ENCODE measurements around the gene RTN4RL2.

The RTN4RL2 gene

DNA sequence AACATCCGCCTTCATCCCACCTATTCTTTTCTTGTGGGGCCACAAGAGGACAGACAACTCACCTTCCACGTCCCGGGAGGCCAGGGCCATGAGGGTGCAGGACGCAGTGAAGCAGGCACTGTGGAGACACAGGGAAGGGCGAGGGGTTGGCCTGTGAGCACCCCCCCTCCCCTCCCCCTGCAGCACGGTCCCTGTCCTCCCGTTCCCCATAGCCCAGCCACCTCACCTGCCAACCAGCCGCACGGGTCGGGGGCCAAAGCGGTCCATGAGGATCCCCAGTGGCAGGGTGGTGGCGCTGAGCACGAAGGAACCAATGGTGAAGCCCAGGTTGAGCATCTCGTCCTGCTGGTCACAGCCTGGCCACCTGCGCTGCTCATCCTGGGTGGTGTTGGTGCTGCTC, 40.6 kb downstream of the RTN4RL2 start:
- DNase-seq, result no peak

DNA sequence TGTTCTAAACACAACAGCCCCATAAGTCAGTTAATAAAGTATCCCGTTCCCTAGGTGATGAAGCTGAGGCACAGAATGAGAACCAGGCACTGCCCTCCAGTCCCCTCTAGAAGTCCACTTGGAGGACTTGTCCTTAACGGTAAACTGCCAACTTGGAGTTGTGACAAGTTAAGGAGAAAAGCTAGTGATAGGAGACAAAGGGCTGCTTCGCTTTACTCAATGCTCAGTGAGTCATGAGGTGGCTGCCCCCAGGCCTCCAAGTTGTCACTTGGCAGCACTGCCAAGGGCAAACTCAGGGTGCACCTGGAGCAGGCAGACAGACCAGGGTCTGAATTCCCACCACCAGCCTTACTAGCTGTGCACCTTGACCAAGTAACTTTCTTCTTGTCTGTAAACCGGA, 41.6 kb downstream of the RTN4RL2 start:
- DNase-seq, result no peak

DNA sequence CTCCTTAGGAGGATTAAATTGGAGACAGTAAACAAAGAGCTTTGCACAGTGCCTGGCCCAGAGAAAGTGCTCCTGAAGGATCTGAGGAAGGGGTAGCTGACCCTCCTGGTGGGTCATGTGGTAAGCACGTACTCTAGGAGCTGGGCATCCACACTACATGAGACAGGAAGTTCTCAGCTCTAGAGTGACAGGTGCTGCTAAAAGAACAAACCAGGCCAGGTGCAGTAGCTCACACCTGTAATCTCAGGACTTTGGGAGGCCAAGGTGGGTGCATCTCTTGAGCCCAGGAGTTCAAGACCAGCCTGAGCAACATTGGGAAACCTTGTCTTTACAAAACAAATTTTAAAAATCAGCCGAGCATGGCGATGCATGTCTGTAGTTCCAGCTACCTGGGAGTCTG, 42.0 kb downstream of the RTN4RL2 start:
- DNase-seq, result no peak

DNA sequence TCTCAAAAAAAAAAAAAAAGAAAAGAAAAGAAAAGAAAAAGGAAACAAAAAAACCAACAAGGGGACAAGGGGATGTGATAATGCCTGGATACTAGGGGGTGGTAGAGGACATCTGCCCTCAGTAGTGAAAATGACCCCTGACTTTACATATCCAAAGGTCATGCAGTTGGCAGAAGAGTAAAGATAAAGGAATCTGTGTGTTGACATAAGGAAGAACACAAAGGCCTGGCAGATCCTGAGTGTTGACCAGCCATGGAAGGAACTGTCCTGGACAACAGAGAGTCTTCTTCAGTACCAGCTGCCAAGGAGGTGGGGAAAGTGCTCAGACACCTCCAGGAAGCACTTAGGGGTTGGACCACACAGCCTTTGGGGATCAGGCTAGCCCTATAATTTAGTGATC, 42.5 kb downstream of the RTN4RL2 start:
- DNase-seq, result no peak

DNA sequence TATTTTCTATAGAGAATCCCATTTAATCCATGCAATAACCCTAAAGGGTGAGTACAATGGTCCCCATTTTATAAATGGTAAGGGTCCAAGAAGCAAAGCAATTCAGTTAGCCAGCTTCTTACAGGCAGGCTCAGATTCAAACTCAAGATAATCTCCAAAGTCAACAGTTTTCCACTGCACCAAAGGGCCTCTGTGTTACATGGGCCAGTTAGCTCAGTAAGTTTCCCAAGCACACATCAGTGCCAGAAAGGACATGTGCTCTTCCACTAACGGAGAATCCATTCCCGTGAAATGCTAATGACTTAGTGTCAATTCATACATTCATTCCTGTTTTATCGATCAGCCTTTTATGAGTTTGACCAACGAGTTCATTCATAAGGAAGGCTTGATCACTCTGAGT, 44.2 kb downstream of the RTN4RL2 start:
- DNase-seq, result no peak

DNA sequence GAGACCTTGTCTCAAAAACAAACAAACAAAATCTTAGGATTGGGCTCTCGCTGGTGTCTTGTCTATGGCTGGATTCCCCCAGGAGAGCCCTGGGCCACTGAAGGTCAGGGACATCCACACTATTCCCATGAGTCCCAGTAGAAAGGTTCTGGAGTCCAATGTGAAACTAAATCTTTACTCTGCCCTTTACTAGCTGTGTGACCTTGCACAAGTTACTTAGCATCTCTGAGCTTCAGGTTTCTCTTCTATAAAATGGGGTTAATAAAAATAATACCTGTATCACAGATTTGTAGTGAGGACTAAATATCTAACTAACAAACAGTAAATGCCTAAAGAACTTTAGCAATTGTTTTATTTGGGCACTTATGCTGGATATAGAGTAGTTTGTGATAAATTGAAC, 46.2 kb downstream of the RTN4RL2 start:
- no peak for DNase-seq

DNA sequence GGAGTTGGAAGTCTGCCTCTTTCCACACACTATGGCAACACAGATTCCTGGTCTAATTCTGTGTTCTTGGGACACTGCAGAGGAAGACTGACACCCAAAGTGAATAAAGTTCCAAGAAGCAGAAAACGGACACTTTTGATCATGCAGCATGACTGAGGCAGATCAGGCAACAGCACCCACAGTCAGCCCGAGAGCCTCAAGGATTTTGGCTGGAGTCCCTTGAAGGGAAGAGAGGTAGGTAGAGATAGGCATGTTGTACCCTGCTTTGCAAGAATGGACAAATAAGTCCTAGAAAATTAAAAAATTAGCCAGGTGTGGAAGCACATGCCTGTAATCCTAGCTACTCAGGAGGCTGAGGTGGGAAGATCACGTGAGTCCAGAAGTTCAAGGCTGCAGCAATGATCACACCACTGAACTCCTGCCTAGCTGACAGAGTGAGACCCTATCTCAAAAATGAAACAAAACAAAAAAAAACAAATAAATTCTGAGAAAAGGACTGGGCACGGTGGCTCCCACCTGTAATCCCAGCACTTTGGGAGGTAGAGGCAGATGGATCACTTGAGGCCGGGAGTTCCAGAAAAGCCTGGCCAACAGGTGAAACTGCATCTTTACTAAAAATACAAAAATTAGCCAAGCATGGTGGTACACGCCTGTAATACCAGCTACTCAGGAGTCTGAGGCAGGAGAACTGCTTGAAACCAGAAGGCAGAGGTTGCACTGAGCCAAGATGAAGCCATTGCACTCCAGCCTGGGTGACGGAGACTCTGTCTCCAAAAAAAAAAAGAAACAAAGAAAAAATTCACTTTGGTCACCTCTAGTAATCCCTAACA, 48.2 kb downstream of the RTN4RL2 start:
- DNase-seq, result no peak

DNA sequence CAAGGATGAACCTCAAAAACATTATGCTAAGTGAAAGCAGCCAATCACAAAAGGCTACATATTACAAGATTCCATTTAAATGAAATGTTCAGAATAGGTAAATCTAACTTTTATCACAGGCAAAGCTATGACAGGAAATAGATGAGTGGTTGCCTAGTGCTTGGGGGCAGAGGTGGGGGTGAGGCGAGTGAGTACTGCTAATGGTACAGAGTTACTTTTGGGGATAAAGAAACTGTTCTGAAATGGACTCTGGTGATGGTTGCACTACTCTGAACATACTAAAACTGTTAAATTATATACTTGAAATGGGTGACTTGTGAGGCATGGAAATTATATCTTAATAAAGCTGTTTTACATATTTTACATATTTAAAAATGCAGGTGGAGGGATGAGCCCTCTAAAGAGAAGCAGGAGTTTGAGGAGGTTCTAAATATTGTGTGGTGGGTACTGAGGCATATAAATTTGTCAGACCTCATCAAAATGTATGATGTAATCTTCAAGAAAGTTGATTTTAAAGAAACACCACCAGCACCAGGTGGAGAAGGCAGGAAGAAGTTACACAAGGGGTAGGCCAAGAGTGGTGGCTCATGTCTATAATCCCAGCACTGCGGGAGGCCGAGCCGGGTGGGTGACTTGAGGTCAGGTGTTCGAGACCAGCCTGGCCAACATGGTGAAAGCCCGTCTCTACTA, 51.6 kb downstream of the RTN4RL2 start:
- DNase-seq, result no peak

DNA sequence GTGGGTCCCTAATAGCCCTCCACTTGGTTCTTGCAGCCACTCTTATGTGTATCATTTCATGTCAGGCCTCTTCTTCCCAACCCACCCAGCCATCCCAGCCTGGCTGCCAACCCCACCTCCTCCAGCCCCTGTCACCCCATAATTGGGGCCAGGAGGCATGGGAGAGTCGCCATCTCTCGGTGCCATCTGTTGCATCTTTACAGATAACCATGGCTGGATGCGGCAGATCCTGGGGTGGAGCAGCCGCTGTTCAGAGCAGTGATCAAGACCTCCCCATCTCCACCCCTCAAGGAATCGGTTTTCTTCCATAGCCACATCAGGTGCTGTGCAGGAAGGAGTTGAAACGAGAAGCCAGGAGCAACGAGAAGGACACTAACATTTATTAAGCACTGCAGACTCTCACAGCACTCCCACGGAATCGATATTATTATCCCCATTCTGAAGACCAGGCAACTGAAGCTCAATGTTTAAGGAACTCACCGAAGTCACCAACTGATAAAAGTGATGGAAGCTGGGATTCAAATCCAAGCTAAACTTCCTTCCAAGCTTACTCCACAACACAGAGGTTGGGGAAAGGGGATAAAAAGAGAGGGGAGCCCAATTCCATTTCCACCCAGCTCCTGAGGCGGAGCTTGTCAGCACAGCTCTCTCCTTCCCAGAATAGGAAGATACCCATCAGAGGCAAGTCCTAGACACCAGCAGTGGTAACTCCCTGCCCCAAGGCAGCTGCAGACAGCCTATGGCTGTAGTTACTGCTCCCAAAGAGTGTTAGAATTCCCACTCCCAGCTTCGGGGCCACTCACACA, 52.5 kb downstream of the RTN4RL2 start:
- no peak for DNase-seq

DNA sequence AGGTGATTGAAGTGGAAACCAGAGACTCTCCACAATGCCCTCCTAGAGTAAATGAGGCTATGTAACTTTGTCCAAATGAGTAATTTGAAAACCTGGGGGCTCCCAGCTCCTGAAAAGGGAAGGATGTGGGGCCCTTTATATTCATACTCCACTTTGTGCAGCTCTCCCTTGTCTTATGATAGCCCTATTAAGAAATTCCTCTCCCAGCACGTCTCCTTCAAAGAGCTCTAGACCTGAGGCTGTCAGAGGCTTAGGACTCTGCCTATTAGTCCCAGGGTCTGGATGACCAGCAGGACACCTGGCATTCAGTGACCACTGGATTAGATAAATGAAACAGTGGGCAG, 53.1 kb downstream of the RTN4RL2 start:
- no peak for DNase-seq

DNA sequence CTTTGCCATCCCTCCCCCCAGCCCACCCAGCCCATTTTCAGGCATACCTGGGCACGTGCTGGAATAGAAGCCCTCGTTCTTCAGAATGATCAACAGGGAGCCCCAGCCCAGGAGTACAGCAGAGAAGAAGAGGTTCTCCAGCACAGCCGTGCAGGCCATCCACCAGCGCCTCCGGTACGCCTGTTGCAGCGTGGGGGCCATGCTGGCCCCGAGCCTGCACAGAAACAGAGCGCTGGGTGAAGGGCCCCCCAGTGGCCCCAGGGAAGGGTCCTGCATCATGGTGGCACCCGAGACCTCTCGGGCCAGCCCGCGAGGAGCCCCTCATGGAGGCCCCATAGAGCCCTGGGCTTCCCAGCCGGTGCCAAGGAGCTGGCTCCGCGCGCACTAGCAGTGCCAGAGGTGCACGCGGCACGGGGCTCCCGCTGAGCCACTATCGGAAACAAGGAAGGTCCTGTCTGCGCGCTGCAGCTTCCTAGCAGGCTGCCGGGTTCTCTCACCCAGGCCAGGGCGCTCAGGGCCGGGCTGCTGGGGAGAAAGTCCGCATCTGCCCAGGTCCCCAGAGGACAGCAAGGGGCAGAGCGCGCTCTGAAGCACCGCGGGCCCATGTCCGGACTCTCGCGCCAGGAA, 53.7 kb downstream of the RTN4RL2 start:
- peak in 1 of 2 donors; percentile 27 for DNase-seq

DNA sequence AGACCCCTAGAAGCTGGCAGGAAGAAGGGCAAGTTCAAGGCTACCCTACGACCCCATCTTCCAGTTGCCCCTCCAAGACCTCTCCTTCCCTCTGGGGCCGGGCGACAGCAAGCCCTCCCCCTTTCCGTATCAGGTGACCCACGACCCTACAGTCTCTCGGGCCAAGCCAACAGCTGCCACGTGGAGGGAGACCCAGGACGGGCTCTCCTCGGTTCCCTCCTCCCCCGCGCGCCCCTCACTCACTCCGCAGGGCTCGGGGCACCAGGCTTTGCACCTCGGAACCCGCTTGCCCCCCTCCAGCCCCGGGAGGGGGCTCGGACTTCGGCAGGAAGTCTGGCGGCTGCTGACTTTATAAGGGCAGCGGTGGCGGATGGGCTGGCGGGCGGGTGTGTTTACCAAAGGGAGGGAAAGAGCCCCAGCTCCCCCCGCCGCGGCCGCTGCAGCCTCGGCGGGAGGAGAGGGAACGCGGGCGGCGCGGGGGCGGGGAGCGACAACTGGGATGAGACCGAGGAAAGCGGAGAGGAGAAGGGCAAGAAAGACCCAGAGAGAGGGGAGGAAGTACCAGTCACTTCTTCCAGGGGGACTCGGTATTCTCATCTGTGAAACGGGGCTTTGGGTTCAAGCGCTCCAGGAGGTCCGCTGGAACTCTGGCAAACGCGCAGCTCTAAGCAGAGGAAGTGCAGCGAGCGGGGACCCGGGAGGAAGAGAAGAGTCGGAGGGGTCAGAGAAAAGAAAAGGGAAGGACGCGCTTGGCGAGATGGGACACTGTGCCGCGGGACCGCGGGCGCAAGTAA, 54.4 kb downstream of the RTN4RL2 start:
- peak in 1 of 2 donors; percentile 26 for DNase-seq

DNA sequence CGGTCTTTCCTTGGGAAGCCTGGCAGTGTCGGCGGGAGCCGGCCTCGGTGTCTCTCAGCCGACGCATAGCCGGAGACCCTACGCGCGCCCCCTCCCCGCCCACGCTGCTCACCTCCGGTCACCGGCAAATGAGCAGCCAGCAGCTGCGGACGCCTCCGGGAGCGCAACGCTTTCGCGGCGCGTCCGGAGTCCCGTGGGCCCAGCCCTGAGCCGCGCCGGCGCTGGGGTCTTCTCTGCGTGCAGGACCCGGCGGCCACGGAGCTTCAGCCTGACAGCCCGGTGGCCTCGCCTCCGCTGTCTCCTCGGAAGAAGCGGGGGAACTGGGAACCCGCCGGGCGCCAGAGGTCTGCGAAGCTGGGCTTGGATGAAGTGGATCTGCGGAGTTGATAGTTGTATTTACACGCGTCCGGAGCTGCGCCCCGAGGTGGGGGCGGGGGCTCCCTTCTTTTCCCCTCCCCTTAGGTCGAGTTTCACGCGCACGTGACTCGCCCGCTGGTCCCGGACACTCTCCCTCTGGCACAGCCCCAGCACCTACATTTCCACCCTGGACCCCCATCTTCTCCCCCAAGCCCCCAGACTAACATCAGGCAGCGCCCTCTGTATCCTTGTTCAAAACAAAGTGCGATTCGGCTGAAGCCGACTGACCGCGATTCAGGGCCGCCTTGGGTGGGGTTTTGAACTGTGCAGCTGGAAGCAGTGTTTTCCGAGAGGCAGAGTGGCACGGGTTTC, 55.2 kb downstream of the RTN4RL2 start, which contains the start of gene SLC43A1:
Gene SLC43A1 (minus strand): TSS at position 371 of the 729 bp plus-strand sequence. CDS start 1,591 bp downstream, outside the sequence.
- DNase-seq, result peak in 1 of 2 donors; percentile 17

DNA sequence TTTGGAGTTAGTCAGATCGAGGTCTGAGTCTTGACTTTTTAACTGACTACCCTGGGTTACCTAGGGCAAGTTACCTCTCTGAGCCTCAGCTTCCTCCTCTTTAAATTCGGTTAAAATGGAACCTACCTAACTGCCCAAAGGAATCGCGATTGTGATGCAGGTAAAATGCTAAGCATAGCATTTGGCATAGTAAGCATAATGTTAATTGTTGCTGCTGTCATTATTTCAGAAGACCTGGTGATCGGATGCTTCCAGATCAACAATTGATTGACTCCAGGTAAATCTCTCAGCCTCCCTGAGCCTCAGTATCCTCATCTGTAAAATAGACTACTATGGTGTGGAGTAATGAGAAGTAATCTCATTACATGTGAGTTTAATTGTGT, 55.7 kb downstream of the RTN4RL2 start:
- no peak for DNase-seq

DNA sequence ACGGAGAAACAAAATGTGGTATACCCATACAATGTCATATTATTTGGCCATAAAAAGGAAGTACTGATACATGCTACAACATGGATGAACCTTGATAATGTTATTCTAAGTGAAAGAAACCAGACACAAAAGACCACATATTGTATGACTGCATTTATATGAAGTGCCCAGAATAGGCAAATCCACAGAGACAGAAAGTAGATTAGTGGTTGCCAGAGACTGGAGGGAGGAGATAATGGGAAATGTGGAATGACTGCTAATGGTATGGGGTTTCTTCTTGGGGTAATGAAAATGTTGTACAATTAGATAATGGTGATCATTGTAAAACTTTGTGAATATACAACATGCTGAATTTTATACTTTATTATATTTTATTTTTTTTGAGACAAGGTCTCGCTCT, 60.8 kb downstream of the RTN4RL2 start:
- DNase-seq, result no peak

DNA sequence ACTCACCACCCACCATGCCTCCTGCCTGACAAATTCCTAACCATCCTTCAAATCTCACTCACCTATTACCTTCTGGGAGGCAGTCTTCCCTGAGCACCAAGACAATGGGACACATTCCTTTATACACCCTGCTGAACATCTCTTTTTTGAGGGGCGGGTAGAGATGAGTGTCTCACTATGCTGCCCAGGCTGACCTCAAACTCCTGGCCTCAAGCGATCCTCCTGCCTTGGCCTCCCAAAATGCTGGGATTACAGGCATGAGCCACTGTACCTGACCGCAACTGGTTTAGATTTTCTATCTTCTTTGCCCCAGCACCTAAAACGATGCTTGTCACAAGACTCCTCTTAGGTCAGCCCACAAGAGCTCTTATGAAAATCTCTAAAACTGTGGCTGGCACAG, 63.1 kb downstream of the RTN4RL2 start:
- DNase-seq, result no peak

Measured in bone marrow (tissue), 2 donors.